Activated CD8-positive, alpha-beta memory T cell treated with anti-CD3 and anti-CD28 coated beads for 36 hours (primary cell): ENCODE results near the gene EIF4G3. TPM values are rescaled to one million over a fixed set of nuclear protein-coding genes. Genes with fewer than 3 reads are reported as not detected.
"Not testable (repeated sequence)": the region's sequence is repeated elsewhere in the genome, so short reads cannot be mapped to it uniquely, and the experiment has no call there.

Source experiments
- CTCF ChIA-PET: fragments of 350-600 bp; sonication (Branson Sonifier 250); formaldehyde crosslinking; loops from one replicate; lab custom pipeline; 2021; ENCODE audit warnings: antibody characterized with exemption; lab: Charles Lee
- POLR2A ChIA-PET: fragments of 350-600 bp; sonication (Branson Sonifier 250); formaldehyde crosslinking; loops from one replicate; lab custom pipeline; 2021; ENCODE audit warnings: antibody characterized with exemption; lab: Charles Lee
- total RNA-seq, 2 experiments: library from RNA; stranded (reverse); gene quantifications; one replicate each; pipeline ENCODE4 v1.2.3, GENCODE V29; 2021

EIF4G3 gene
- total RNA-seq, 2 experiments from 2014 or later, result 56.5 to 57.6 TPM

GRCh38 chr1:20883766-20884165, 292.9 kb downstream of the EIF4G3 start:
- POLR2A ChIA-PET, result no interaction called here
- CTCF ChIA-PET, result interaction anchor here (1.6 kb wide), 1 partner anchor 311 kb away, joined by 3 read pairs; no protein-coding TSS in a partner anchor

DNA sequence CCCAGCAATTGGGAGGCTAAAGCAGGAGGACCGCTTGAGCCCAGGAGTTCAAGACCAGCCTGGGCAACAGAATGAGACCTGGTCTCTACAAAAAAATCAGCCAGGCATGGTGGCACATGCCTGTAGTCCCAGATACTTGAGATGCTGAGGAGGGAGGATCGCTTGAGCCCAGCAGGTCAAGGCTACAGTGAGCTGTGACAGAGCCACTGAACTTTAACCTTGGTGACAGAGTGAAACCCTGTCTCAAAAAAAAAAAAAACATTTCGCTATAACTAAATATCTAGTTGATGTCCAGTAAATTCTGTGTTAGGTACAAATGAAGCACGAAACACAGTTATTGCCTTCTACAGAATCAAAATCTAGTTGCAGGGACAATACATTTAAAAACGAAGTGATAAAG, 293.9 kb downstream of the EIF4G3 start:
- ChIA-PET POLR2A (no interaction called here), CTCF (interaction anchor here (1.6 kb wide), 1 partner anchor 312 kb away, joined by 3 read pairs; no protein-coding TSS in a partner anchor)

DNA sequence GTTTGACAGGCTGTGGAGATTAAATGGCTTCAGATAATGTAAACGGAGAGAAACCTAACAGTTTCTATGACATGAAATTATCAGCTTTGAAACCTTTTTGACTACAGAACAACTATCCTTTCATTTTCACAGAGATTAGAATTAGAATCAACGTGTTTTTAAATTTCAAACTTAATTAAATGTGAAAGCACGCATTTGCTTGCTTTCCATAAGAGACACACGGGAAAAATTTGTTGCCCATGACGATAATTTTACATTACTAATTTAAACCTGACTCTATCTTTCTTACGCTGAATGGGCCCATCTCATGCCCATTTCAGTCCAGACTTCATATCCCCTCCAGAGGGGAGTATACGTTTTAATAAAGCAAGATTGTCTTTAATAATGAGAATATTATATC, 297.9 kb downstream of the EIF4G3 start:
- ChIA-PET POLR2A (no interaction called here), CTCF (no interaction called here)

DNA sequence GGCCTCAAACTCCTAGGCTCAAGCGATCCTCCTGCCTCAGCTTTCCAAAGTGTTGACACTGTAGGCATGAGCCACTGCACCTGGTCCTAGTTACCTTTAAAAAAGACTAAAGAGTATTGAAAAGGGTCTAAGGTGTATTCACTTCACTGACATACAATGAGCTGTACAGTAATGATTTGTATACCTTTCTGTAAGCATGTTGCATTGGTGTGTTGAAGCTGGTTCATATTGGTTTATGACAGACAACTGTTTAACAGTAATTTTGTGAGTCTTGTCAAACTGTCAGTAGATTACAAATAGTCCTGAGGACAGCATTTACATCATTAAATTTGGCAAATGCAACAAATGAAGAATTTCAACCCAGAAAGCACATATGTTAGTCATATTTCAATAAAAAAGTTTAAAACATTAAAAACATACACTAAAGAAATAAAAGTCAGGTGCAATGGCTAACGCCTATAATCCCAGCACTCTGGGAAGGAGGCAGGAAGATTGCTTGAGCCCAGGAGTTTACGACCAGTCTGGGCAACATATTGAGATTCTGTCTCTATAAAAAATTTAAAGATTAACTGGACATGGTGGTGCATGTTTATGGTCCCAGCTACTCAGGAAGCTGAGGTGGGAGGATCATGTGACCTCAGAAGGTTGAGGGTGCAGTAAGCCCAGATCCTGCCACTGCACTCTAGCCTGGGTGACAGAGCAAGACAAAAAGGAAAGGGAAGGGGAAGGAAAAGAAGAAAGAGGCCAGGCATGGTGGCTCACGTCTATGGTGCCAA, 301.3 kb downstream of the EIF4G3 start:
- POLR2A ChIA-PET, result interaction anchor here (1.2 kb wide), 1 partner anchor 907 kb away, joined by 3 read pairs; no protein-coding TSS in a partner anchor
- CTCF ChIA-PET, result interaction anchor here (0.5 kb wide), 1 partner anchor 185 kb away, joined by 3 read pairs; no protein-coding TSS in a partner anchor

DNA sequence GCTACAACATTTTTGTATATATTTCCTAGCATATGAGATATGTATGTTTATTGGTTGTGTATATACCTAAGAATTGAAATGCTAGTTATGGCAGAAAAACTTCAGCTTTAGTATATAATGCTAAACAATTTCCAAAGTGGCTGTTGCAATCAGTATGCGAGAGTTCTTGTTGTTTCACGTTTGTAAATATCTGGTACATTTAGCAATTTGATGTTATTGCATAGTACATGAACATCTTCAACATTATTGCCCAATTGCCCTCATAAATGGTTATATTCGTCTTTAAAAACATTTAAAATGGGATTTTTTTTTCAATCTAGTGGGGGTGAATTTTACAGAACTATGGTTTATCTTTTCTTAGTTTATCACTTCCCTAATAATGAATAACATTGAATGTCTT, 303.4 kb downstream of the EIF4G3 start:
- CTCF ChIA-PET, result no interaction called here

DNA sequence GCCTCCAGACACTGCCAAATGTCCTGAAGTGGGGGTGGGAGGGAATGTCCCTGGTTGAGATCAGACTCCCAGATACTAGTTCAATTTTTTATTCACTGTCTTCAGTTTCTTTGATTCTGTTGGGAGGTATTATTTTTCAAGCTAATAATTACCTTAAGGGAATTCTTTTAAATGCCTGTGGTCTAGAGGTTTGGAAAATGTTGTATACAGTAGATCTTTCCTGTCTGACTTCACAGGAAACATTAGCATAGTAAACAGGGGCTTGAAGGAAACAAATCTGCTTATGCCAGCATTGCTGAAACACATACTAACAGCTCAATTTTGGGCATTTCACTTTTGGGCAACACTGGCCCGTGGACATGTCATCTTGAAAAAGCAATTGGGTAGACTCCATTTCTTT, 305.3 kb downstream of the EIF4G3 start:
- POLR2A ChIA-PET, result no interaction called here
- CTCF ChIA-PET, result interaction anchor here (0.5 kb wide), 1 partner anchor 313 kb away, joined by 3 read pairs; no protein-coding TSS in a partner anchor

More for the DNA sequence above, 303.4 kb downstream of the EIF4G3 start:
- POLR2A ChIA-PET, result no interaction called here

GRCh38 chr1:20870718-20871117, 306.0 kb downstream of the EIF4G3 start:
- ChIA-PET CTCF (interaction anchor here (0.5 kb wide), 1 partner anchor 314 kb away, joined by 3 read pairs; no protein-coding TSS in a partner anchor), POLR2A (no interaction called here)

- POLR2A ChIA-PET, result no interaction called here
- CTCF ChIA-PET, result no interaction called here
Measured at GRCh38 chr1:20868263-20868662, 308.4 kb downstream of the EIF4G3 start.

GRCh38 chr1:20867847-20868246, 308.9 kb downstream of the EIF4G3 start:
- CTCF ChIA-PET, result interaction anchor here (1.1 kb wide), 1 partner anchor 12 kb away, joined by 3 read pairs; no protein-coding TSS in a partner anchor
- POLR2A ChIA-PET, result no interaction called here

DNA sequence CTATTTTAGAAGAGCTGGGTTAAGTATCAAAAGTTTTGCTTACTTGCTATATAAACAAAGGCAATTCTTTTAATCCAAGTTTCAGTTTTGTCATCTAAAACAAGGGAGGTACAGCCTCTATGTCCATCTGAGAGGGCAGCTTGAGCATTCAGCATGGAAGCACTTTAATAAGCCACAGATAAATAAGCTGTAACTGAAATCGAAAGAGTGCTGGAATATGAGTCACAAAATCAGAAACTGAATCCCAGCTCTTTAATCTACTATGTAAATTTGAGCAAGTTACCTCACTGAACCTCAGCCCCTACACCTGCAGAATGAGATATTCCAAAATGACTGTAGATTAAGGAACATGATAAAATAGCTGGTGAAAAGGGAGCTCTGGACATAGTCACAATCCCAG, 309.6 kb downstream of the EIF4G3 start:
- ChIA-PET POLR2A (no interaction called here), CTCF (interaction anchor here (1.1 kb wide), 1 partner anchor 11 kb away, joined by 3 read pairs; no protein-coding TSS in a partner anchor)

- ChIA-PET POLR2A (no interaction called here), CTCF (no interaction called here)
Measured at GRCh38 chr1:20865001-20865400, 311.7 kb downstream of the EIF4G3 start.

GRCh38 chr1:20854529-20854928, 322.2 kb downstream of the EIF4G3 start:
- ChIA-PET CTCF (no interaction called here), POLR2A (interaction anchor here (0.6 kb wide), 1 partner anchor 179 kb away, joined by 3 read pairs; no protein-coding TSS in a partner anchor)

GRCh38 chr1:20851791-20852190, 324.9 kb downstream of the EIF4G3 start:
- POLR2A ChIA-PET, CTCF ChIA-PET: not testable (repeated sequence)

GRCh38 chr1:20850021-20850420, 326.7 kb downstream of the EIF4G3 start:
- ChIA-PET POLR2A (interaction anchor here (0.6 kb wide), 1 partner anchor 67 kb away, joined by 10 read pairs; no protein-coding TSS in a partner anchor), CTCF (no interaction called here)

DNA sequence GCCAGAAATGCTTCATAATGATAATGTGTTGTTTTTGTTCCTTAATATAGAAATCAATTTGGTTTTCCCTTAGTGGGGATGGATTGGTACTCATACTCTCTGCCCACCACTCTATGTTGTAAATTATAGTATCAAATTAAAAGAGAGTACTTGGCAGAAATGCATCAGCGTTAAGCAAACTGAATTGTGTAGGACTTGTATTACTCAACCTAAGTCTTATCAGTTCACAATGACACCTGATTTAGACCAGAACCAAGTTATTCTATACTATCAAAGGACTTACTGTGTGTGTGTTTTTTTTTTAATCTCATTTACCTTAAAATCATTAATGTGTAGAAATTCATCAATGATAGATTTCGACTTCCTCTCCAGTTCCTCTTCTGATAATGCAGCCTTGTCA, 327.6 kb downstream of the EIF4G3 start:
- CTCF ChIA-PET, result no interaction called here

GRCh38 chr1:20848162-20848561, 328.5 kb downstream of the EIF4G3 start:
- POLR2A ChIA-PET, result no interaction called here

More for the DNA sequence above, 327.6 kb downstream of the EIF4G3 start:
- POLR2A ChIA-PET, result no interaction called here

DNA sequence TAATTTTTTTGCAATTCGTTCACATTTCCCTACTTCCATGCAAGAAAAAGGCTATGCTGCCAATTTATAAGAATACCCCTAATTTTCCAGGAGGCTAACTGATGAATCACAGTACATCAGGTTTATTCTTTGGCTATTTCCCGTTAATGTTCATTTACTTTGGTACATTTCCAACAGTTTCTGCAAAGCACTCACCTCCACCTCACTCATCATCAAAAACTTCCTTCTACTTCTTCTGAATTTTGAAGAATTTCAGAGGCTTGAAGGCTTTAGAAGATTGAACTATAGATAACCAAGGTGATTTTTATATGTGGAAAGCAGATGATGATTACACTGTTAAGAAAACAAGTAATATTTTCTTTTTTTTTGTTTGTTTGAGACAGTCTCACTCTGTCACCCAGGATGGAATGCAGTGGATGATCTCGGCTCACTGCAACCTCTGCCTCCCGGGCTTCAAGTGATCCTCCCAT, 329.1 kb downstream of the EIF4G3 start:
- ChIA-PET POLR2A (no interaction called here), CTCF (no interaction called here)

More at GRCh38 chr1:20848162-20848561, 328.5 kb downstream of the EIF4G3 start:
- CTCF ChIA-PET, result no interaction called here

GRCh38 chr1:20846461-20847374, 330.0 kb downstream of the EIF4G3 start:
- POLR2A ChIA-PET, result no interaction called here

GRCh38 chr1:20840731-20841130, 336.0 kb downstream of the EIF4G3 start:
- ChIA-PET CTCF (no interaction called here), POLR2A (no interaction called here)

More at GRCh38 chr1:20846461-20847374, 330.0 kb downstream of the EIF4G3 start:
- CTCF ChIA-PET, result interaction anchor here (0.5 kb wide), 1 partner anchor 17 kb away, joined by 5 read pairs; no protein-coding TSS in a partner anchor
